CD4-positive, alpha-beta T cell treated with Interleukin-6 at 100 ng/mL for 8 hours (primary cell): Measurements from ENCODE around the gene PLIN3.
"Not testable (repeated sequence)": the region's sequence is repeated elsewhere in the genome, so short reads cannot be mapped to it uniquely, and the experiment has no call there.

ENCODE experiments used
- DNase-seq: peaks from one replicate; pipeline ENCODE4 v3.0.0-alpha.2; 2020; ENCODE audit warnings: mixed read lengths, low spot score

PLIN3 gene

DNA sequence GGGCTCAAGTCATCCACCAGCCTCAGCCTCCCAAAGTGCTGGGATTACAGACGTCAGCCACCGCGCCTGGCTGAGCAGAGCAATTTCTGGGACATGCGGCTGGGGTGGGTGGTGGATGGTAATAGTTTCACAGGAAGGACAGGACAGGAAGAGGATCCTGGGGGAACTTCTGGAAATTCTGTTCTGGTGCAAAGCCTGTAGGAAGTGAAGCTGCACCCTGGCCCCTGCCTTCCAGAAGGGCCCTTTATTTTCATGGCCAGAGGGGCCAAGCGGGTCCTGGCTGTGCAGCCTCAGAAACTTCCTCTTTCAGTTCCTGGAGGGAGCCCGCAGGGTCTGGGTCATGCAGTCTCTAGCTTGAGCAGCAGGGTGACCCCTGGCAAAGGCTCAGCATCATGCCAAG, 60.3 kb downstream of the PLIN3 start:
- DNase-seq, result no peak

GRCh38 chr19:4806384-4806783, 61.1 kb downstream of the PLIN3 start:
- DNase-seq, result no peak

DNA sequence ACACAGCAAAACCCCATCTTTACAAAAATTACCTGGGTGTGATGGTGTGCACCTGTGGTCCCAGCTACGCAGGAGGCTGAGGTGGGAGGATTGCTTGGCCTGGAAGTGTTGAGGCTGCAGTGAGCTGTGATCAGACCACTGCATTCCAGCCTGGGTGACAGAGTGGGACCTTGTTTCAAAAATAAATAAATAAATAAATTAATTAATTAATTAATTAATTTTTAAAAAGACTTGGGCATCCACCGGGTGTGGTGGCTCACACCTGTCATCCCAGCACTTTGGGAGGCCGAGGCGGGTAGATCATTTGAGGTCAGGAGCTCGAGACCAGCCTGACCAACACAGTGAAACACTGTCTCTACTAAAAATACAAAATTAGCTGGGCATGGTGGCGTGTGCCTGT, 62.3 kb downstream of the PLIN3 start:
- DNase-seq, result not testable (repeated sequence)

GRCh38 chr19:4803736-4804695, 63.5 kb downstream of the PLIN3 start:
- DNase-seq, result peak; percentile 59

DNA sequence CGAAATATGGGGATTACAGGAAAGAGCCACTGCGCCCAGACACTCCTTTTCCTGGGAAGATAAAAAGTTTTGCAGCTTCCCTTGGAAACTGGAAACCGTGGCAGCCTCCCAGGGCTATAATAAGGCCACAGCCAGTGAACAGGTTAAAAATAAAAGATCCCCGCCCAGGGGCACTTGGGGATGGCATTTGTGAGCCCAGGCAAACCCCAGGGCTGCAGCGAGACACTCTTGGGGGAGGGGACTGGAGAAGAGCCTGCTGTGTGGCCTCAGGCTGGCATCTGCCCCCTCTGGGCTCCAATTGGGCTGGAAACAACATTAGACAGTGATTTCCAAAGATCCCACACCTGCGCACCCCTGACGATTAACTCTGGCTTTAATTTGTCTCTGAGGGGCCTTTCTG, 64.8 kb downstream of the PLIN3 start:
- DNase-seq, result no peak

GRCh38 chr19:4801085-4801619, 66.3 kb downstream of the PLIN3 start:
- DNase-seq, result no peak

- no peak for DNase-seq
Measured at GRCh38 chr19:4800591-4801081, 66.8 kb downstream of the PLIN3 start.

DNA sequence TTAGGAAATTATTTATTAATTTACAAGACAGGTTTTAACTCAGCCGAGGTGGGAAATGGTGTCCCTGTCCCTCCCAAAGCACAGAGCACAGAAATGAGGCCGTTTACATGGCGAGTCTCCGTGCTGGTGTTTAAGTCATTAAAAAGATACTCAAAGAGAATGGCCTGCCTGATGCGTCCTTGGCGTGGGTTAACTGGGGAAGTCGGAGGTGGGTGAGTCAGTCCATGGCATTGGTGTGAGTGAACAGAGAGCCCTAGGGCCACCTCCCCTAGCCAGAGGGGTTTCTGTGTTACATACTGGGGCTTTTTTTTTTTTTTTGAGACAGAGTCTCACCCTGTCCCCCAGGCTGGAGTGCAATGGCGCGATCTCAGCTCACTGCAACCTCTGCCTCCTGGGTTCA, 72.1 kb downstream of the PLIN3 start:
- DNase-seq, result no peak

- DNase-seq, result no peak
Measured at GRCh38 chr19:4794971-4795370, 72.5 kb downstream of the PLIN3 start.

- not testable (repeated sequence) for DNase-seq
Measured at GRCh38 chr19:4793278-4793677, 74.2 kb downstream of the PLIN3 start.

DNA sequence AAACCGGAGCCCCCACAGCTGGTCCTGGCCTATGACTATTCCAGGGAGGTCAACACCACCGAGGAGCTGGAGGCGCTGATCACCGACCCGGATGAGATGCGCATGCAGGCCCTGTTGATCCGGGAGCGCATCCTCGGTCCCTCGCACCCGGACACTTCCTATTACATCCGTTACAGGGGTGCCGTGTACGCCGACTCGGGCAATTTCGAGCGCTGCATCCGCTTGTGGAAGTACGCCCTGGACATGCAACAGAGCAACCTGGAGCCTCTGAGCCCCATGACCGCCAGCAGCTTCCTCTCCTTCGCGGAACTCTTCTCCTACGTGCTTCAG, 74.6 kb downstream of the PLIN3 start:
- not testable (repeated sequence) for DNase-seq

DNA sequence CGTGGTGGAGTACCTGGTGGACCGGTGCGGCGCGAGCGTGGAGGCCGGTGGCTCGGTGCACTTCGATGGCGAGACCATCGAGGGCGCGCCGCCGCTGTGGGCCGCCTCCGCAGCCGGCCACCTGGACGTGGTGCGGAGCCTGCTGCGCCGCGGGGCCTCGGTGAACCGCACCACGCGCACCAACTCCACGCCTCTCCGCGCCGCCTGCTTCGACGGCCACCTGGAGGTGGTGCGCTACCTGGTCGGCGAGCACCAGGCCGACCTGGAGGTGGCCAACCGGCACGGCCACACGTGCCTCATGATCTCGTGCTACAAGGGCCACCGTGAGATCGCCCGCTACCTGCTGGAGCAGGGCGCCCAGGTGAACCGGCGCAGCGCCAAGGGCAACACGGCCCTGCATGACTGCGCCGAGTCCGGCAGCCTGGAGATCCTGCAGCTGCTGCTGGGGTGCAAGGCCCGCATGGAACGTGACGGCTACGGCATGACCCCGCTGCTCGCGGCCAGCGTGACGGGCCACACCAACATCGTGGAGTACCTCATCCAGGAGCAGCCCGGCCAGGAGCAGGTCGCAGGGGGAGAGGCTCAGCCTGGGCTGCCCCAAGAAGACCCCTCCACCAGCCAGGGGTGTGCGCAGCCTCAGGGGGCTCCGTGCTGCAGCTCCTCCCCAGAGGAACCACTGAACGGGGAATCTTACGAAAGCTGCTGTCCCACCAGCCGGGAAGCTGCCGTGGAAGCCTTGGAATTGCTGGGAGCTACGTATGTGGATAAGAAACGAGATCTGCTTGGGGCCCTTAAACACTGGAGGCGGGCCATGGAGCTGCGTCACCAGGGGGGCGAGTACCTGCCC, 75.2 kb downstream of the PLIN3 start:
- not testable (repeated sequence) for DNase-seq

DNA sequence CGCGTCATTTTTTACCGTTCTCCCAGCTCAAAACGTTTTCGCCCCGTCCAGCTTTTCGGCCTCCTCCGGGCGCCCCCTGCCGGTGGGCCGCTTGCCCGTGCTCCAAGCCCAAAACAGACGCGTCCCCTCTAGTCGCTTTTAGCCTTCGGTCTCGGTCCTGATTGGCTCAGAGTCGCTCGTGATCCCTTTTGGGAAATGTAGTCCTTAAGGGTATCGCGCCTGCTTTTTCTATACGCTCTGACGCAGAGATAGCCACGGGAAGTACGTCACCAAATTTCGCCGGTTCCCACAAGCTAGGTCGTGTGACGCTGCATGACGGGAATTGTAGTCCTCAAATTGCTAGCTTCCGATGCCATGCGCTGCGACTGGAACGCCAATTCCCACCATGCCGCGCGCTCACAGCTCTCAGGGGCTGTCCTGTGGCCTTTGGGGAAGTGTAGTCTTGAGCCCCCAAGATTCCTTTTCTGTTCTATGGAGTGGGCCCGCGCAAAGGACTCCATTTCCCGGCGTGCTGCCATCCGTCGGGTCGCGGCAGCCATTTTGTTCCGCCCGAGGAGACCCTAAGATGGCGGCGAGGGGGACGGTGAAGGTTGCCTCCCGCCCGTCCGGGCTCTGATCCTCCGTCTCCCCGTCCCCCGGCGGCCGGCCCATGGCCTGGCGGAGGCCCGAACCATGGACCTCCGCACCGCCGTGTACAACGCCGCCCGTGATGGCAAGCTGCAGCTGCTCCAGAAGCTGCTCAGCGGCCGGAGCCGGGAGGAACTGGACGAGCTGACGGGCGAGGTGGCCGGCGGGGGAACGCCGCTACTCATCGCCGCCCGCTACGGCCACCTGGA, 76.1 kb downstream of the PLIN3 start, which contains the start of gene FEM1A:
Gene FEM1A (plus strand): TSS at position 552 of the 836 bp plus-strand sequence. CDS start 121 bp downstream, at position 673.
- peak; percentile 99 for DNase-seq
